Right ventricle myocardium inferior (tissue), 1 donor: ENCODE measurements around the gene RANBP3. TPM values are rescaled to one million over a fixed set of nuclear protein-coding genes. Genes with fewer than 3 reads are reported as not detected.
"Not testable (repeated sequence)": the region's sequence is repeated elsewhere in the genome, so short reads cannot be mapped to it uniquely, and the experiment has no call there.

Experiments
- ATAC-seq: fragments of 200-7000 bp; cut with Tn5 transposase; one replicate; pipeline ENCODE4 v1.9.1; 2020; ENCODE audit warnings: mild to moderate bottlenecking, moderate library complexity
- DNase-seq: peaks from one replicate; pipeline ENCODE4 v3.0.0; 2021; ENCODE audit errors: missing footprints
- intact Hi-C: fragments of 100-400 bp; cut with DNase I; formaldehyde crosslinking; loops from one replicate; pipeline ENCODE4 v1.11.0; 2022
- total RNA-seq: library from RNA; stranded (reverse); fragmentation: NEBNext Ultra II Directional; extraction: Animal tissue kit (Norgen Biotek cat#: 25700); gene quantifications from one replicate; pipeline ENCODE4 v1.2.1, GENCODE V29; 2021
- donor health status: DM: no; HTN: yes; CAD: no; lungs with severe emphysema.

Gene RANBP3
- total RNA-seq, 1 donor from 2014 or later: 65.6 TPM

GRCh38 chr19:5973376-5973775 is 4.6 kb downstream of the RANBP3 start:
- ATAC-seq (no peak), DNase-seq (no peak)
- intact Hi-C loops: no loop called here

- intact Hi-C loops: no loop called here
- DNase-seq: no peak
- no peak for ATAC-seq
Observed at GRCh38 chr19:5972355-5972731, 5.6 kb downstream of the RANBP3 start.

GRCh38 chr19:5971714-5972354 is 6.1 kb downstream of the RANBP3 start:
- intact Hi-C loops: no loop called here
- no peak for ATAC-seq
- no peak for DNase-seq

- ATAC-seq (no peak), DNase-seq (no peak)
- intact Hi-C loops: loop anchor here (5.0 kb wide), 1 partner anchor 67 kb away; the partner anchor contains the start of genes NDUFA11 and VMAC
Observed at GRCh38 chr19:5969476-5969875, 8.5 kb downstream of the RANBP3 start.

- DNase-seq: no peak
- intact Hi-C loops: loop anchor here (5.0 kb wide), 1 partner anchor 66 kb away; the partner anchor contains the start of genes NDUFA11 and VMAC
- ATAC-seq: no peak
Observed at GRCh38 chr19:5968431-5969373, 9.2 kb downstream of the RANBP3 start.

- intact Hi-C loops: loop anchor here (5.0 kb wide), 1 partner anchor 66 kb away; the partner anchor contains the start of genes NDUFA11 and VMAC
- ATAC-seq (peak; percentile 51), DNase-seq (no peak)
Observed at GRCh38 chr19:5967994-5968430, 9.9 kb downstream of the RANBP3 start.

GRCh38 chr19:5967571-5967970 is 10.4 kb downstream of the RANBP3 start:
- intact Hi-C loops: loop anchor here (5.0 kb wide), 1 partner anchor 65 kb away; the partner anchor contains the start of genes NDUFA11 and VMAC
- DNase-seq (no peak), ATAC-seq (no peak)

GRCh38 chr19:5966941-5967340 is 11.0 kb downstream of the RANBP3 start:
- intact Hi-C loops: loop anchor here (5.0 kb wide), 1 partner anchor 65 kb away; the partner anchor contains the start of genes NDUFA11 and VMAC
- DNase-seq: no peak
- peak; percentile 36 for ATAC-seq

GRCh38 chr19:5966215-5966614 is 11.7 kb downstream of the RANBP3 start:
- intact Hi-C loops: loop anchor here (5.0 kb wide), 1 partner anchor 64 kb away; the partner anchor contains the start of genes NDUFA11 and VMAC
- no peak for DNase-seq
- ATAC-seq: peak; percentile 49

- DNase-seq (no peak), ATAC-seq (no peak)
- intact Hi-C loops: loop anchor here (5.0 kb wide), 1 partner anchor 63 kb away; the partner anchor contains the start of genes NDUFA11 and VMAC
Observed at GRCh38 chr19:5964816-5965565, 12.9 kb downstream of the RANBP3 start.

- intact Hi-C loops: no loop called here
- DNase-seq: no peak
- no peak for ATAC-seq
Observed at GRCh38 chr19:5963855-5964254, 14.1 kb downstream of the RANBP3 start.

- ATAC-seq, intact Hi-C loops, DNase-seq: not testable (repeated sequence)
Observed at GRCh38 chr19:5963259-5963658, 14.7 kb downstream of the RANBP3 start.

GRCh38 chr19:5961969-5962945 is 15.7 kb downstream of the RANBP3 start:
- ATAC-seq (peak; percentile 42), DNase-seq (no peak)
- intact Hi-C loops: no loop called here

GRCh38 chr19:5961641-5961968 is 16.3 kb downstream of the RANBP3 start:
- intact Hi-C loops, ATAC-seq, DNase-seq: not testable (repeated sequence)

- intact Hi-C loops: no loop called here
- no peak for DNase-seq
- peak; percentile 24 for ATAC-seq
Observed at GRCh38 chr19:5960005-5961001, 17.6 kb downstream of the RANBP3 start.

GRCh38 chr19:5959260-5960004 is 18.5 kb downstream of the RANBP3 start:
- no peak for ATAC-seq
- DNase-seq: no peak
- intact Hi-C loops: loop anchor here (10.0 kb wide), 1 partner anchor 135 kb away; no protein-coding TSS in a partner anchor
